HepG2 (cell line): ENCODE results near the gene FAAP100. TPM values are rescaled to one million over a fixed set of nuclear protein-coding genes. Genes with fewer than 3 reads are reported as not detected.
A peak's percentile ranks its signal among the peaks of the same experiment; 100 is the strongest.

Experiments
- CEBPB ChIP-seq: IDR thresholded peaks from 2 replicates; pipeline ENCODE4 v1.6.1; 2011; ENCODE audit warnings: low read depth, low read length, improper control_type of control experiment, borderline replicate concordance
- E2F5 ChIP-seq: sonication (generic); formaldehyde crosslinking; conservative IDR thresholded peaks from 2 replicates; pipeline ENCODE4 v1.4.0; 2020; ENCODE audit warnings: missing genetic modification reagents
- FOXJ3 ChIP-seq: sonication (generic); formaldehyde crosslinking; IDR thresholded peaks from 2 replicates; pipeline ENCODE4 v1.4.0; 2020; ENCODE audit warnings: missing genetic modification reagents, mild to moderate bottlenecking, borderline replicate concordance
- HBP1 ChIP-seq: IDR thresholded peaks from 2 replicates; pipeline ENCODE4 v1.6.1; 2016; ENCODE audit warnings: low read depth, control low read depth
- HNF4G ChIP-seq, 2 experiments: sonication (generic) in 1 of 2; formaldehyde crosslinking in 1 of 2; IDR thresholded peaks; 2 replicates each; pipeline versions ENCODE4 v1.4.0 to v1.6.1; 2011 to 2020; ENCODE audit warnings: borderline replicate concordance in 2 of 2, low read depth in 2 of 2, mild to moderate bottlenecking in 2 of 2, low read length in 1 of 2, missing genetic modification reagents in 1 of 2, moderate library complexity in 1 of 2
- HOXA9 ChIP-seq: sonication (generic); formaldehyde crosslinking; IDR thresholded peaks from 2 replicates; pipeline ENCODE4 v1.8.1; 2022; ENCODE audit warnings: missing genetic modification reagents, mild to moderate bottlenecking, moderate library complexity, borderline replicate concordance
- KMT2B ChIP-seq: IDR thresholded peaks from 2 replicates; pipeline ENCODE4 v1.6.1; 2016; ENCODE audit warnings: missing genetic modification reagents, missing compliant biosample characterization
- MEF2D ChIP-seq: sonication (generic); formaldehyde crosslinking; IDR thresholded peaks from 2 replicates; pipeline ENCODE4 v1.5.1; 2020; ENCODE audit warnings: mild to moderate bottlenecking, missing genetic modification reagents
- MZF1 ChIP-seq: sonication (generic); formaldehyde crosslinking; IDR thresholded peaks from 2 replicates; pipeline ENCODE4 v1.8.1; 2023; ENCODE audit warnings: mild to moderate bottlenecking, missing genetic modification reagents, borderline replicate concordance
- SMARCE1 ChIP-seq: fragments of 450-650 bp; IDR thresholded peaks from 2 replicates; pipeline ENCODE4 v1.6.1; 2017; ENCODE audit warnings: borderline replicate concordance
- SYNCRIP ChIP-seq: fragments of 200-400 bp; formaldehyde crosslinking; IDR thresholded peaks from 2 replicates; pipeline ENCODE4 v1.6.1; 2018; ENCODE audit warnings: mild to moderate bottlenecking, low read depth, low read length; ENCODE audit not compliant: insufficient read depth
- ZC3H4 ChIP-seq: sonication (generic); formaldehyde crosslinking; IDR thresholded peaks from 2 replicates; pipeline ENCODE4 v1.4.0; 2020; ENCODE audit warnings: missing genetic modification reagents, borderline replicate concordance
- ZFP36 ChIP-seq: fragments of 150-350 bp; IDR thresholded peaks from 2 replicates; pipeline ENCODE4 v1.6.1; 2018; ENCODE audit warnings: borderline replicate concordance, low read length, low read depth; ENCODE audit not compliant: partially characterized antibody
- ZFP90 ChIP-seq: sonication (generic); formaldehyde crosslinking; IDR thresholded peaks from 2 replicates; pipeline ENCODE4 v1.8.0; 2022; ENCODE audit warnings: missing genetic modification reagents, mild to moderate bottlenecking, inconsistent platforms, borderline replicate concordance
- ZNF160 ChIP-seq: sonication (generic); formaldehyde crosslinking; IDR thresholded peaks from 2 replicates; pipeline ENCODE4 v1.8.0; 2022; ENCODE audit warnings: mild to moderate bottlenecking, inconsistent platforms, missing genetic modification reagents
- ZNF382 ChIP-seq: sonication (generic); formaldehyde crosslinking; IDR thresholded peaks from 2 replicates; pipeline ENCODE4 v1.5.0; 2020; ENCODE audit warnings: missing genetic modification reagents, mild to moderate bottlenecking, borderline replicate concordance
- ZNF510 ChIP-seq: sonication (generic); formaldehyde crosslinking; IDR thresholded peaks from 2 replicates; pipeline ENCODE4 v1.4.0; 2020; ENCODE audit warnings: low read depth, mild to moderate bottlenecking, missing genetic modification reagents
- ZNF558 ChIP-seq: sonication (generic); formaldehyde crosslinking; IDR thresholded peaks from 2 replicates; pipeline ENCODE4 v1.9.0; 2022; ENCODE audit warnings: mild to moderate bottlenecking, missing genetic modification reagents, borderline replicate concordance
- ZNF766 ChIP-seq: sonication (generic); formaldehyde crosslinking; IDR thresholded peaks from 2 replicates; pipeline ENCODE4 v1.5.0; 2020; ENCODE audit warnings: missing genetic modification reagents, borderline replicate concordance
- polyA plus RNA-seq, 8 experiments: library from polyadenylated mRNA; depleted of rRNA in 3 of 8; stranded (reverse) in 7 of 8; unstranded in 1 of 8; fragments of >200 nt; fragmentation: Illumina TruSeq in 4 of 8; extraction: Trizol in 4 of 8; gene quantifications; 2 replicates each; pipeline versions ENCODE4 v1.2.1 to v1.2.3, GENCODE V29; 2011 to 2016; ENCODE audit warnings: low read depth in 4 of 8, missing spikeins in 1 of 8, mixed read lengths in 1 of 8; ENCODE audit not compliant: insufficient read depth in 1 of 8
- total RNA-seq, 5 experiments: library from RNA; depleted of rRNA; stranded (reverse); fragments of >200 nt; fragmentation: Illumina TruSeq; extraction: Trizol; gene quantifications; 2 replicates each; pipeline ENCODE4 v1.2.3, GENCODE V29; 2016; ENCODE audit warnings: low read depth in 1 of 5
- TF ChIP-seq, protein P1 (sequence below): IDR thresholded peaks from 2 replicates; pipeline ENCODE4 v1.4.0; 2020; ENCODE audit warnings: mild to moderate bottlenecking, missing genetic modification reagents
- TF ChIP-seq, protein P2 (sequence below): sonication (generic); formaldehyde crosslinking; IDR thresholded peaks from 2 replicates; pipeline ENCODE4 v1.5.0; 2020; ENCODE audit warnings: missing genetic modification reagents

The FAAP100 gene
- total and polyA plus RNA-seq, 2 of the 13 experiments (the other 11 are each of a cell fraction or from before 2014, with no cell fraction given): 7.6 to 20.8 TPM

DNA sequence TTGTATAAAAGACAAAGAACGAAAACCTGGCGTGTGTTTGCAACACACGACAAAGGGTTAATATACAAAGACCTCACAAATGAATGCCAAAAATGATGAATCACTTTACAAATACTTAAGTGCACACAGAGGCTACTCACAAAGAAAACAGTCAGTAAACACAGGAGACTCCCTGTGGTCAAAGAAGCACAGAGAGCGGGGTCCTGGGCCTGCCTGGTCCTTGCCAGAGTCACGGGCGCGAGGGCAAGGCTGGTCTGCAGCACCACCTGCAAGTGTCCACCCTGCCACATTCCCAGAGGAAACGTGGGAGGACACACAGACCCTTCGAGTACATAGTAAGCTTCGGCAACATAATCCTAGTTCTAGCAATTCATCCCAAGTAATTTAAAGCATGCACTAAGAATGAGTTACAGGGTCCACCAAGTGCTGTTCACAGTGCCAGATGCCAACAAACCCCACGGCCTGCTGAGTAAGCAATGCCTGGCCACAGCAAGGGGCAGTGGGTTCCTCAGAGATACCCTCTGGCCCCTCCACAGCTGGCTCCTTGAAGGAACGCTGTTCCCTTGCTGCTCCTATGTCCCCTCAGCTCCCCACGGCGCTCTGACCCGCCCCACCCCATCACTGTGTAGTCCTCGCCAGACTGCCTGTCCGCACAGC, 24.6 kb upstream of the FAAP100 start (continued):
- TF ChIP-seq ZC3H4 (no peak), ZNF382 (CRISPR knock-in tag) (no peak), ZFP36 (no peak), HBP1 (CRISPR knock-in tag) (0 out of 2 replicates have a peak, but pooled peaks have one; percentile 27), HOXA9 (no peak), SMARCE1 (0 out of 2 replicates have a peak, but pooled peaks have one; percentile 32), E2F5 (CRISPR knock-in tag) (no peak), CEBPB (no peak), HNF4G (IDR thresholded peaks at IDR 0.05; ENCODE audit: borderline replicate concordance, low read depth, low read length) (peak; percentile 29; the same call in 1 of the 2 replicates), HNF4G (CRISPR knock-in tag; IDR thresholded peaks at IDR 0.05; ENCODE audit: borderline replicate concordance, low read depth) (no peak), MEF2D (CRISPR knock-in tag) (no peak), ZFP90 (CRISPR knock-in tag) (no peak), ZNF510 (CRISPR knock-in tag) (no peak), ZNF558 (CRISPR knock-in tag) (no peak), KMT2B (CRISPR knock-in tag) (no peak), SYNCRIP (no peak), FOXJ3 (CRISPR knock-in tag) (0 out of 2 replicates have a peak, but pooled peaks have one; percentile 50), ZNF160 (no peak), ZNF766 (no peak; the same call in 1 of the 2 replicates), MZF1 (no peak)
- TF ChIP-seq, protein P1, sequence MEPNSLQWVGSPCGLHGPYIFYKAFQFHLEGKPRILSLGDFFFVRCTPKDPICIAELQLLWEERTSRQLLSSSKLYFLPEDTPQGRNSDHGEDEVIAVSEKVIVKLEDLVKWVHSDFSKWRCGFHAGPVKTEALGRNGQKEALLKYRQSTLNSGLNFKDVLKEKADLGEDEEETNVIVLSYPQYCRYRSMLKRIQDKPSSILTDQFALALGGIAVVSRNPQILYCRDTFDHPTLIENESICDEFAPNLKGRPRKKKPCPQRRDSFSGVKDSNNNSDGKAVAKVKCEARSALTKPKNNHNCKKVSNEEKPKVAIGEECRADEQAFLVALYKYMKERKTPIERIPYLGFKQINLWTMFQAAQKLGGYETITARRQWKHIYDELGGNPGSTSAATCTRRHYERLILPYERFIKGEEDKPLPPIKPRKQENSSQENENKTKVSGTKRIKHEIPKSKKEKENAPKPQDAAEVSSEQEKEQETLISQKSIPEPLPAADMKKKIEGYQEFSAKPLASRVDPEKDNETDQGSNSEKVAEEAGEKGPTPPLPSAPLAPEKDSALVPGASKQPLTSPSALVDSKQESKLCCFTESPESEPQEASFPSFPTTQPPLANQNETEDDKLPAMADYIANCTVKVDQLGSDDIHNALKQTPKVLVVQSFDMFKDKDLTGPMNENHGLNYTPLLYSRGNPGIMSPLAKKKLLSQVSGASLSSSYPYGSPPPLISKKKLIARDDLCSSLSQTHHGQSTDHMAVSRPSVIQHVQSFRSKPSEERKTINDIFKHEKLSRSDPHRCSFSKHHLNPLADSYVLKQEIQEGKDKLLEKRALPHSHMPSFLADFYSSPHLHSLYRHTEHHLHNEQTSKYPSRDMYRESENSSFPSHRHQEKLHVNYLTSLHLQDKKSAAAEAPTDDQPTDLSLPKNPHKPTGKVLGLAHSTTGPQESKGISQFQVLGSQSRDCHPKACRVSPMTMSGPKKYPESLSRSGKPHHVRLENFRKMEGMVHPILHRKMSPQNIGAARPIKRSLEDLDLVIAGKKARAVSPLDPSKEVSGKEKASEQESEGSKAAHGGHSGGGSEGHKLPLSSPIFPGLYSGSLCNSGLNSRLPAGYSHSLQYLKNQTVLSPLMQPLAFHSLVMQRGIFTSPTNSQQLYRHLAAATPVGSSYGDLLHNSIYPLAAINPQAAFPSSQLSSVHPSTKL (CRISPR knock-in tag): peak; percentile 52
- TF ChIP-seq, protein P2, sequence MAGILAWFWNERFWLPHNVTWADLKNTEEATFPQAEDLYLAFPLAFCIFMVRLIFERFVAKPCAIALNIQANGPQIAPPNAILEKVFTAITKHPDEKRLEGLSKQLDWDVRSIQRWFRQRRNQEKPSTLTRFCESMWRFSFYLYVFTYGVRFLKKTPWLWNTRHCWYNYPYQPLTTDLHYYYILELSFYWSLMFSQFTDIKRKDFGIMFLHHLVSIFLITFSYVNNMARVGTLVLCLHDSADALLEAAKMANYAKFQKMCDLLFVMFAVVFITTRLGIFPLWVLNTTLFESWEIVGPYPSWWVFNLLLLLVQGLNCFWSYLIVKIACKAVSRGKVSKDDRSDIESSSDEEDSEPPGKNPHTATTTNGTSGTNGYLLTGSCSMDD (CRISPR knock-in tag): no peak
